Neural cell (in vitro differentiated cells): ENCODE data around the gene PTTG1IP.

Experiments
- CTCF ChIP-seq: fragments of 450-650 bp; IDR thresholded peaks from 2 replicates; pipeline ENCODE4 v1.5.1; 2014; ENCODE audit warnings: antibody characterized with exemption, mild to moderate bottlenecking, moderate library complexity; ENCODE audit not compliant: poor library complexity, severe bottlenecking
- TAF1 ChIP-seq: IDR thresholded peaks from 2 replicates; pipeline ENCODE4 v1.6.1; 2012; ENCODE audit warnings: low read depth

GRCh38 chr21:44850905-44851657, 22.4 kb downstream of the PTTG1IP start:
- TF ChIP-seq CTCF (no peak), TAF1 (no peak)
